ENCODE data around the gene PRELID3B.

GRCh38 chr20:59008715-59009336 lies 33.8 kb downstream of the PRELID3B start:
- TF ChIP-seq, protein P1, sequence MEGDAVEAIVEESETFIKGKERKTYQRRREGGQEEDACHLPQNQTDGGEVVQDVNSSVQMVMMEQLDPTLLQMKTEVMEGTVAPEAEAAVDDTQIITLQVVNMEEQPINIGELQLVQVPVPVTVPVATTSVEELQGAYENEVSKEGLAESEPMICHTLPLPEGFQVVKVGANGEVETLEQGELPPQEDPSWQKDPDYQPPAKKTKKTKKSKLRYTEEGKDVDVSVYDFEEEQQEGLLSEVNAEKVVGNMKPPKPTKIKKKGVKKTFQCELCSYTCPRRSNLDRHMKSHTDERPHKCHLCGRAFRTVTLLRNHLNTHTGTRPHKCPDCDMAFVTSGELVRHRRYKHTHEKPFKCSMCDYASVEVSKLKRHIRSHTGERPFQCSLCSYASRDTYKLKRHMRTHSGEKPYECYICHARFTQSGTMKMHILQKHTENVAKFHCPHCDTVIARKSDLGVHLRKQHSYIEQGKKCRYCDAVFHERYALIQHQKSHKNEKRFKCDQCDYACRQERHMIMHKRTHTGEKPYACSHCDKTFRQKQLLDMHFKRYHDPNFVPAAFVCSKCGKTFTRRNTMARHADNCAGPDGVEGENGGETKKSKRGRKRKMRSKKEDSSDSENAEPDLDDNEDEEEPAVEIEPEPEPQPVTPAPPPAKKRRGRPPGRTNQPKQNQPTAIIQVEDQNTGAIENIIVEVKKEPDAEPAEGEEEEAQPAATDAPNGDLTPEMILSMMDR (IDR thresholded peaks at IDR 0.05; ENCODE audit: low read length) = no peak
- TF ChIP-seq EZH2 (IDR thresholded peaks at IDR 0.05; ENCODE audit: borderline replicate concordance, low read length) = no peak
